ENCODE measurements around the gene ADAMTS18.

Gene ADAMTS18

DNA sequence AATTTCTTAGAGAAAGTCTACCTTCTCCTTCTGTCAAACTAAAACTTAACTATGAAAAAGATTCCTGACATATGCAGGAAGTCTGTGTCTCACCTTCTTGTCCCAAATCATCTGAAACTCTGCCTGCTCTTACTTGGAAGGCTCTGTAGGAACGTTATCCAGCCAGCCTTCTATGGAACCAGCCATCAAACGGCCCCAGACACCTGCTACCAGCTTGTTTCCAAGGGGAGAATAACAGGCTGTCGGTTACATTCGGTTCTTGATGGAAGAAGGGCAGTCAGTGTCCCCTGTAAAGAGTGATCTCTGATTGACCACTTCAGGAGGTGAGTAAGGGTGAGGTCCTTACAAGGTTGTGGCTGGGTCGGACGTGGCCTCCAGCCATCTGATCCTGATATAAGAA lies 1.7 kb downstream of the ADAMTS18 start:
- no peak for DNase-seq

DNA sequence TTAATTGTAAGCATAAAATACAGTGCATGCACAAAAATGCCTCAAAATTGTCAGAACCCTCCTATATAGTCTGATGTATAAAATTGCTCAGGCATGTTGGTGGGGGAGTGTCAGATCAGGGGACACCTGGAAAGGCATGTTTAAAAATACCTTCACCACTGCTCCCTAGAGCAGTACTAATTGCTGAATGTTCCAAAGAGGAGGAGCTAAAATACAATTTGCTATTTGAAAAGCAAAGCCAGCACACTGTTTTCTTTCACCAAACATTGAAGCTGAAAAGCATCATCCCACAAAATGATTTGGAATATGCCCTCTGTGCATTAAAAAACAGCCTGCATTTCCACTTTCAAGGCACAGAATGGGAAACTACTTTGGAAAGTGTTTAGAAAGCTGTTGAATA lies 2.6 kb downstream of the ADAMTS18 start:
- no peak for DNase-seq

DNA sequence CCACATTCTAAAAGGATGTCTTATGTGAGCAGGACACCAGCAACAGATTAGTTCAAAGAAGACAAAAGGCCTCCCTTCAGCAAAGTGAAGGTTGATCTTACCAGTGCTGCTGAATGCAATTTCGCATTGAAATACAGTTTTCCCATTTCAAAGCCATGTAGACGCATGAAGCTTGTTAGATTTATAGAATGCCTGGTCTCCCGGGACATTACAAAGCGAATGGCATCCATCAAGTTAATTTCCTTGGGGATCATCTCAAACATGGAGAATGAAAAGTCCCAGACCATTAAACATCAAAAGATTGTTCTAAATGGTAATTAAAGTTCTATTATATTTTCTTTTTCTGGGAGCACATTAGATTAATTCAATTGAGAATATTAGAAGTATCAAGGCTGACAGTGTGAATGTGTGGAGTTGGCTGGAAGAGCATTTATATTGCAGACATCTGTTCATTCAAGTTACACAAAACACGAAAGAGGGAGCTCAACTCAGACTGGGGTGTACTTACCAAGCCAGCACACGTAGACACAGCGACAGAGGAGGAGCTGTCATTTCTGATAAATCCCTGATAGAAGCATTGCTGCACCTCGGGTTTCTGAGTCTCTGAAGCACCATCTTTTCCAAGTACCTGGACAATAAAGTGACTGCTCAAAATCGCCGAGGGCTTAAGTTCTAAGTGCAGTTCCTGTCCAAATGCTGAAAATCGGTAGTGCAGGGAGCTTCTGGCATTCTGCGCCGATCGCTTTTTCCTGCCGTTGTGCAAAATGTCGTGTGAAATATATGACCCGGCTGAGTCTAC lies 3.8 kb downstream of the ADAMTS18 start:
- DNase-seq = no peak

DNA sequence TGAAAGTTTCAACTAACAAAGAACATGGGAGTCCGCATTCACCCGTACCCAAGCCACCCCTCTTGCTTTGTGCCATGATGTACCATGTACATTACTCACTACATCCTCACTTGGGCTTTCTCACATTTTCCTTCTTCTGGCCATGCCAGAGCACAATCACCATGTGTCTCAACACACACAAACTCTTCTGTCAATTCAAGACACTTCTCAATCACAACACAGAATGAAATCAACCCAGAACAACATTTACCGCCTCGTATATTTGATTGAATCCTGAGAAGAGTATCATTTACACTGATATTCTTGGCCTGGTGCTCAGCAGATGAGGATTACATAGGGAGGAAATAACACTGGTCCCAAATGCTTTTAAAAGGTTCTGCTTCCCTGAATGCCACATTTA lies 4.5 kb downstream of the ADAMTS18 start:
- DNase-seq = no peak

DNA sequence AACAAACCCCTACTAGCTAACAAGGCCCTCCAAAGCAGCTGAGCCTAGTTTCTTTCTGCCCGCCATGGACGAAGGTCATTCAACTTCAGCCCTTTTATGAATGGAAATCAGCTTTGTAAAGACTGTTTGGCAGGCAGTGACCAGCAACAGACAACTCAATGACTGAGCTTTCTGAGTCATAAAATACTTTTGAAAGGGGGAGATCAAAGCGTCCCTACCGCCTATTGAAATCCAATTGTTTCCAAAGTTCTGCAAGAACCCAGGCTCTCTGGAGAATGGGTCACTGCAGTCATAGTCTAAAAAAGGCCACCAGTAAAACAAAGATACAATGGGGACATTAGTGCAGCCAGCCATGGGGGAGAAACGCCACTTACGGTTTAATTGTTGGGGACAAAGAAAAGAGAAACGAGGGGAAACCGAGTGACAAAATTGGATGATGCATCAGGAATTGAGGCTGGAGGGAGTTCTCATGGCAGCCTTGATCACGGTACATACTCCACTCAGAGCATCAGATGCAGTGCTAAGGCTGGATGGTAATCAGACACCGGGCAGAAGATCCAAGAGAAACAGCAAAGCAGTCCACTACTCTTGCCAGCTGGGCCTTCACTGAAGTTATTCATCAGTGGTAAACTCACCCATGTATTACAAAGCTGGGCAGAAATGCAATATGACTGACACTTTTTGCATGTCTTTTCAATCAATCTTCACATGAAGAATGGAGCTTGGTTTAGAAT lies 9.8 kb downstream of the ADAMTS18 start:
- no peak for DNase-seq

DNA sequence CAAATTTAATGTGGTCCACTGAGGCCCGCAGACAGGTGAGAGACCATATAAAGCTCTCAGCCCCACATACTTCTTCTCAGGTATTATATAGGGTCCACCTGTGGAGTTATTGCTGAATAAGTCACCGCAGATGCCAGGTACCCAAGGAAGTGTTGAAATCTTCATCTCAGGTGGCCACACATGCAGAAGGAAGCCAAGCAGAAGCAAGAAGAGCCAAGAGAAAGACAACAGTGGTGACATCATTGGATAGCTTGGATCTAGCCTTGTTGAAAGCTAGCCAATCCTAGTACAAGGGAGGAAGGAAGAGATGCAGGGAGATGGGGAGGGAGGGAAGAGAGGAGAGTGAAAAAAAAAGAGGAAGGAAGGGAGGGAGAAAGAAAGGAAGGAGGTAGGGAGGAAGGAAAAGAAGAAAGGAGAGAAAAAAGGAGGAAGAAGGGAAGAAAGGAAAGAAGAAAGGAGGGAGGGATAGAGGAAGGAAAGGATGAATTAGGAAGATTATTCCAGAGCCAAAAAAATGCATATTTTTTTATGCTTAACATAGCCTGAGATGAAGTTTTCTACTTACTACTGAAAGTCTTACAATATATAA lies 12.5 kb downstream of the ADAMTS18 start:
- no peak for DNase-seq

DNA sequence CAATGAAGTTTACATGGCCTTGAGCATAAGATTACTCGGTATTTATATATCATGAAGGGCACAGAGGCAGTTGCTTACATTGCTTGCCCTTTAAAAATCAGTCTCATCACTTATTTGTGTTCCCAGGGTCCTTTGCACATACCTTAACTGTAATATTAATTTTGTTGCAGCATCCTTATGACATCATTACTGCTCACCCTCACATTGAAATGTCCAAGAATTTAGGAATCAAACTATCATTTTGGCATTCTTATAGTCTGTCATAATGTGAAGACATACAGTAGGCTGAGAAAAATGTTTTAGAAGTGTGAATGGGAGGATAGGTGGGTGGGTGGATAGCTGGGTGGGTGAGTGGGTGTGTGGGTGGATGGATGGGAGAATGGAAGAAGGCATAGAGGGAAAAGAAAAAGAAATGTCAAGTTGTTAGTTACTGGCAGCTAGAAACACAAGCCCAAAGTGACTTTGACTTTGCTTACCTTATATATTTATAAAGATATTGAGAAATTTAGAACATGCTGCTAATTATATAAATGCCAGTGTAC lies 17.8 kb downstream of the ADAMTS18 start:
- DNase-seq = no peak

DNA sequence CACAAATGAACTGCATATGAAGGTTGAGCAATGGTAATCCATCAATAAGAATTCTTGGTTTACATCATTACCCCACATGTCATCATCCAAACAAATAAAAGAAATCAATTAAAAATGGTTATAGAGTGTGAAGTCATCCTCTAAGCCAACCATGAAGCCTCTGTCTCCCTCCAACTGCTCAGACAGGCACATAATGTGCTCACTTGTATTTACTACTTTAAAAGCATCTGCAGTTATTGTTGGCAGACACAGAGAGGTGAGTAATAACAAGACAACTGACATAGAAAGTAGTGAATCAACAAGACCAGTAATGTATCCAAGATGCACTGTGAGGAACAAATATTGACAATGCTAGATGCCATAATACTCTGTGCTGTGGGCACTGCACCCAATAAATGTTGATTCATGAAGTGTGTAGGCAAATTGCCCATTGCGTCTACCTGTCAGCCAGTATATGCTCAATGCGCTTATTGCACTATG lies 20.0 kb downstream of the ADAMTS18 start:
- no peak for DNase-seq

DNA sequence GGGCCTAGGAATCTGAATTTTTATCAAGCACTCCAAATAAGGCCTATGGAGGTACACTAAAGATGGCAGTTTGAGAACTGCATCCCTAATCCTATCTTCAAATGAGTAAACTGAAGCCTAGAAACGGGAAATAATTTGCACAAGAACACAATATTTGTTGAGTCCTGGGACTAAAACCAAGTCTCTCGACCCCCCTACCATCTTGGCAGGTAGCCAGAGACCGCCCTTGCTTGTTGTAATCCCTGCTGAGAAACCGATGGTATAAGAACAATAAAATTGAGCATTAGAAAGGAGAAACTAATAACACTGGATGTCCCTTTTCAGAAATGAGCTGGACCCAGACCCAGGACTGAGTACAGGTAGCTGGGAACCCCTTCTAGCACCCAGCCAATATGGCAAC lies 24.4 kb downstream of the ADAMTS18 start:
- no peak for DNase-seq

DNA sequence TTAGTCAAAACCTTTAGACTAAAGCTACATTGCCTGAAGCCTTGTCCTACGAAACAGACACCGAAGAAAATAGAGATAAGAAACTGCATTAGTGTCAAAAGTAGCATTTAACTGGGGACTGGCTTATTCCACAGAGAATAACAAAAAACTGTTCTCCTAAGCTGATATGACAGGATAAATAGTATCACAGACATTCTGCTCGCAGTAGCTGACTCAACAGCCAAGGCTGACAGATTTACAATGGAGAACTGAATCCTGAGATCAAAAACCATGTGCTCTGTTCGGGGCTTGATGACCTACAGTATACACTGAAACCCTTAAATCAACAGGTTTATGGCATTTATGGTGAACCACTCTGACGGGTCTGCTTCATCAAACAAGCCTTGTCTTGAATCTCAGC lies 25.5 kb downstream of the ADAMTS18 start:
- DNase-seq = no peak

DNA sequence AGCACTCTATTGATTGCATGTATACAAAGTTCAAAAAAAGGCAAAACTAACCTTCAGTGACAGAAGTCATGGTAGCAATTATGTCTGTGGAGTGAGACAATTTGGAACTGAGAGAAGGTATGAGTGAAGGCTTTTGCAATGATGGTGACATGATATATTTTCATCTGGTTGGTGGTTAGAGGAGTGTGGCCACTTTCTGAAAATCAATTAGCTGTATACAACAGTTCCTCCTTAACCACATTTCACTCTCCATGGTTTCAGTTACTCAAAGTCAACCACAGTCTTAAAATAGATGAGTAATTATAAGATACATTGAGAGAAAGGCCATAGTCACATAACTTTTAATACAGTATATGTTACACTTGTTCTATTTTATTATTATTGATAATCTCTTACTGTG lies 26.2 kb downstream of the ADAMTS18 start:
- DNase-seq = no peak

DNA sequence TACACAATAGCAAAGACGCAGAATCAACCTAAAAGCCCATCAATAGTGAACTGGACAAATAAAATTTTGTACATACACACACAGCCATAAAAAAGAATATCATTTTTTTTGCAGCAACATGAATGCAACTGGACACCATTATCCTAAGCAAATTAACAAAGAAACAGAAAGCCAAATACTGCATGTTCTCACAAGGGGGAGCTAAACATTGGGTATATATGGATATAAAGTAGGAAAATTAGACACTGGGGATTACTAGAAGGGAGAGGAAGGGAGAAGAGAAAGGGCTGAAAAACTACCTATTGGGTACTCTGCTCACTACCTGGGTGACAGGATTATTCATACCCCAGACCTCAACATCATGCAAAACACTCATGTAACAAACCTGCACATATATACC lies 28.2 kb downstream of the ADAMTS18 start:
- peak; percentile 1 for DNase-seq

DNA sequence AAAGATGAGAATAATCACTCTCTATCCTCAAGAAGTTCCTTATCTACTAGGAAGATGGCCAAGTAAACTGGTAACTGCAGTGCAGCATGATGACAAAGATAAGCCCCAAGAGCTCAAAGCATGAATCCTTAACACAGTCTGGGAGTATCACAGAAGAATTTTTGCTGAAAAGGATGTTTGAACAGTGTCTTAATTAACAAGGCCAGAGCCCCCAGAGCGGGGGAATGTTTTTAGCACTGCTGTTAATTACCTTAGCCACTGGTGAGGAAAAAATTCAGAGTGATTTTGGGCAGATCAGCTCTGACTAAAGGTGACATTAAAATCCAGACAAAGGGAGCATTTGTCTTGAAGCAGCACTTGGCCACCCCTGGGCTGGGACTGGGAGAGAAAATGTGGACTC lies 30.1 kb downstream of the ADAMTS18 start:
- DNase-seq = no peak

DNA sequence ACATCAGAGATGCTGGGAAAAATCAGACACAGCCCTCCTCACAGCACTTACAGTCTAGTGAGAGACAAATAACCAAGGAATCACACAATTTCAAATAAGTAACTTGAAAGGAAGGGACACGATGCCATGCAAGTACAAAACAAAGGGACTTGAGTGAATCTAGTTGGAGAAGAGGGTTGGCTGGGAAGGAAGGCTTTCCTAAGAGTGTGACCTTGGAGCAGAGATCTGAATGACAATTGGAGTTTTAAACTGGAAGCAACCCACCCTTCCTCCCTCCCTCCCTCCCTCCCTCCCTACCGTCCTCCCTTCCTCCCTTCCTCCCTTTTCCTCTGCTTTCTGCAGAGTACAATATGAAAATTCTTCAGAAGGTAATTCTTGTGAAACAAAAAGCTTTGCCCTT lies 31.1 kb downstream of the ADAMTS18 start:
- no peak for DNase-seq

DNA sequence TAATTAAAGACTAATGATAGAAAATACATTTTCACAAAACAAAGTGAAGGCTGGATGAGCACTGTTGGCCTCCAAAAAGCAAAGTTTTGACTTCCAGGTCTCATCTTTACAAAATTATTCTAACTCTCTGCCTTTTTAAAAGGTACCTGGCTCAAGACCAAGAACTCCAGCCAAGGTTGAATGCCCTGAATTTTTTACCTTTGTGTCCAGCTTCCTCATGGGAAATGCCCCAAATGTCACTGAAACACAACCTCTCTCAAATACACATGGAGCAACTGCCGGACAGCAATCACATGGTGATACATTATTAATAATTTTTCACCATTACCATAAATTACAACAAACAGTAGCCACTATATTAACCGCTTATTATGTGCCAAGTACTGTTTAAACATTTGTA lies 32.2 kb downstream of the ADAMTS18 start:
- no peak for DNase-seq

DNA sequence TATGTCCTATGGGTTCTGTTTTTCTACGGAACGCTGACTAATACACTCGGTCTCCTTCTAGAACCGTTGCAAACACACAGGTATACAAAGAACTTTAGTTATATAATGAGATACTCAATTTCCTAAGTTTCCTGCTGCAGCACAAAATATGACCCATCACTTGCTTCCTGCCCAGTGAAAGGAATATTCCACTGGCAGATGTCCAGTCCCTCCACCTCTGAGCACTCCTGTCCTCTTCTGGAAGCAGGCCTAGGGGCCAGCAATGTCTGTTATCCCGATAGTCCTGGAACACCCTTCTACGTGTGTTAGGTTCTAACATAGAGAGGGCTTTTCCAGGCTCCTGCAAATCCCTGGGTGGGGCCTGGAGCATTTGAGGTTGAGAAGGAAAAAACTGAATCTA lies 32.7 kb downstream of the ADAMTS18 start:
- DNase-seq = no peak

DNA sequence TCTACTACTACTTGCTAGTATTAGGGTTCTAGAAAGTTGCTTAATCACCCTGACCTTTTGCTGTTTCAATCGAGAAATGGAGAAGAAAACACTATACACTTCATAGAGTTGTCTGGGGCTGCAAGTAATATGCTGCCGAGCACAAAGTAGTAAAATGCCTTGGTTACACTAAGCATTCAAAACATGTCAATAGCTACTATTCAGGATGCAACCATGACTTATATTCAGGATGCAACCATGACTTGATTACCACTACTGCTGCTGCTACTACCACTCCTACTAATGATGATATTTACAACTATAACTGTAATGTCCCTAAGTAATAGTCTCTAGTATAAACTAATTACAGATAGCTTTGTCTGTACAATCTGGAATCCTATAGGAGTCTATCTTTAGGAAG lies 35.3 kb downstream of the ADAMTS18 start:
- no peak for DNase-seq

DNA sequence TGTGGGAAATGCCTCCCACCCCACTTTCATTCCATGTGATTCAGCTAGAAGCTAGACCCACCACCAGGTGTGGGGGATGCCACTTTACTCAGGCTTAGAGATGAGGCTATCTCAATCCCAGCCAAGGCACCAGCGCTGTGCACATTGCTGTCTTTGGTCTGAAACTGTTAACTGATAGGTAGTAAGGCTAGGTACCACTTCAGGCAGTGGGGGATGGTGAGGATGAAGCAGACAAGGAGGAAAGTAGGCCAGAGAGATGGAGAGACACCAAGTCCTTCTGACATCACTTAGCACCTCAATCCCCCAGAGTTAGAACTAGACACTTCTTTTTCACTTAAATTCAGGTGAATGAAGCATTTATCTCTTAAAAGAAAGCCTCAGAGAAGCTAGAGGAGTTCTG lies 35.8 kb downstream of the ADAMTS18 start:
- DNase-seq = no peak

DNA sequence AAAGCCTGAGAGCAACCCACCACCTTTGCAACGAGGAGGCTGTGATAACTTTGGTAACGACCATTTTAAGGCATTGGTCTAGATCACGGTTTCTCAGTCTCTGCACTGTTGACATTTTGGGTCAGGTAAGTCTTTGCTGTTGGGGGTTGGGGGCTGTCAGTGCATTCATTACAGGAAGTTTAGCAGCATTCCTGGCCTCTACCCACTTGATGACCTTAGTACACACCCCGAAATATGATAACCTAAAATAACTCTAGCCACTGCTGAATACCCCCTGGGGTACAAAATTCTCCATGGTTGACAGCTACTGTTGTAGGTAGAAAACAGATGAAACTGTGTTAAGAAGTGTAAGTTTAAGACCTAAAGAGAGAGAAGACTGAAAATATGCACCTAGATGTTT lies 36.3 kb downstream of the ADAMTS18 start:
- DNase-seq = no peak

DNA sequence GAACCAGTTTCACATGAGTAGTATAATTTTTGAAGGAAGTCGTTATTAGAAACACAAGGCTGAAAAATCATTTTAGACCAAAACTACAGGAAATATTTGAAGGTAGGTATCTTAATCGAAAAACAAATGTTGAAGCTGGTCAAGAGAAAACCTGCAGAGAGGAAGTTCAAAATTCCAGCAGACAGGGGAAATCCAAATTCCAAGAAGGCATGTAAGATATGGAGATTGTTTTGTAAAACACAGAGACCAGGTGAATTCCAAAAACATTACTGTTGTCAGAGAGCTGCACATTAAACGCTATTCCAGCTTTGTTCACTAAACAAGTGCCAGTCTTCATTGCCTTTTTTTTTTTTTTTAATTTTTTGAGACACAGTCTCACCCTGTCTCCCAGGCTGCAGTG lies 38.4 kb downstream of the ADAMTS18 start:
- DNase-seq = no peak

DNA sequence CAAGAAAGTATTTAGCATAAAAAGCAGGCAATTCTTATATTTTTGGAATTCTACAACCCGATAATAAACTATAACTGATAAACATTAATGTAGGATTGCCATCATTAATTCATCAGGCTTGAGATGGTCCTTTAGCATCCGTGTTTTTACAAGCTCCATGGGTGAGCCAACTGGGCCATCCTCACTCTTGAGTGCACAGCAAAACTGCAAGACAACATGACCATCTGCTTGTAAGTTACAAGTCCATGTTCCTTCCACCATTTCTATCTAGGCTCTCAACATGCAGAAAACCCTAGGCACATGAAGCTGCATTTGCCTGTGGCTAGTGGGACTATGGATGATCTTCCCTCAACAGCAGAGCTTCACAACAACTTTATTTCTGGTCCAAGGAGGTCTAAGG lies 40.1 kb downstream of the ADAMTS18 start:
- no peak for DNase-seq

DNA sequence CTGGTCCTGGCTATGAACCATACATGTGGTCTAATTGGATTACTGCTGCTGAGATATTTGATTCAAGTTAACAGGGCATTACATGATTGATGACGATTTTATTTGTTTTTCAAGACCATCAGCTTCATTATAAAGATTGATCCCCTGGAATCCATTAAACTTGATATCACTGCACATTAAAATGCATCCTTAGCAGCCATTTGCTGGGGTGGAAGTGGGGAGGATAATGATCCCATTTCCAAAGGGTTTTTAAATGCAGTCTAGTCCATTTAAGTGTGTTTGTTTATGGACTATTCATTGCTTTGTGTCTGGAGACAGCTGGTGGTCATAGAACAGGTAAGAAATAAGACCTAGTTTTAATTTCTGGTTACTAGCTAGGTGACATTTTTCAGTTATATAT lies 40.9 kb downstream of the ADAMTS18 start:
- no peak for DNase-seq

DNA sequence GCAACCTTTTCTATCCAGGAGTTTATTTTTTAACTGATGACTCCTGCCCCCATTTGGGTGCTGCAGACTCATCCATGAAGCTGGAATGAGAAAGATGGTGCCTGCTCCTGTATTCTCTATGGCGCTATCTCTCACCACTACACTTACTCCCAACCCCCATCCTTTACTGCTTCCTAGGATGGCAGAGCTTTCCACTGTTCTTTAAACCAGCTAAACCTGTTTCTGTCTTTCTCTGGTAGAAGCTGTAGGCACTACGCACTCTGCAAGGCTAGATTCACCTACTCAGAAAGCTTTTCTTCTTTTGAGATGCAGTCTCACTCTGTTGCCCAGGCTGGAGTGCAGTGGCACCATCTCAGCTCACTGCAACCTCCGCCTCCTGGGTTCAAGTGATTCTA lies 47.0 kb downstream of the ADAMTS18 start:
- no peak for DNase-seq
